HG03439 (cell line): ENCODE results near the gene CDC42BPA.
"Not testable (repeated sequence)": the region's sequence is repeated elsewhere in the genome, so short reads cannot be mapped to it uniquely, and the experiment has no call there.

Experiments used
- ATAC-seq: cut with Tn5 transposase; IDR thresholded peaks from one replicate; pipeline ENCODE4 v1.9.1; 2021; ENCODE audit warnings: mild to moderate bottlenecking, moderate library complexity; ENCODE audit not compliant: unreplicated experiment

CDC42BPA gene

DNA sequence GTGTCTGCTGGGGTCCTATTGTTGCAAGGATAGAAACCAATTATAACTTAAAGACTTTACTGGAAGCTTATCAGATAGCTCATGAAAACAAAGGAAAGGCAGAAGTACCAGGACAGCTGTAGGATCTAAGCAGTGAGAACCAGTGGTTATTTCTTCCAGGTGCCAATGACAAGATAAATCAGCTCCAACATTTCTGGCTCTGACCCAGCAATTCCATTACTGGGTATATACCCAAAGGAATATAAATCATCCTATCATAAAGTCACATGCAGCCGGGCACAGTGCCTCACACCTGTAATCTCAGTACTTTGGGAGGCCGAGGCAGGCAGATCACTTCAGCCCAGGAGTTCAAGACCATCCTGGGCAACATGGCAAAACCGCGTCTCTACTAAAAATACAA, 17.8 kb upstream of the CDC42BPA start:
- ATAC-seq = not testable (repeated sequence)

GRCh38 chr1:227335242-227336020, 17.1 kb upstream of the CDC42BPA start:
- no peak for ATAC-seq

GRCh38 chr1:227333423-227333822, 15.1 kb upstream of the CDC42BPA start:
- ATAC-seq = no peak

- no peak for ATAC-seq
Measured at GRCh38 chr1:227330279-227331076, 12.2 kb upstream of the CDC42BPA start.

GRCh38 chr1:227328405-227329019, 10.2 kb upstream of the CDC42BPA start:
- no peak for ATAC-seq

DNA sequence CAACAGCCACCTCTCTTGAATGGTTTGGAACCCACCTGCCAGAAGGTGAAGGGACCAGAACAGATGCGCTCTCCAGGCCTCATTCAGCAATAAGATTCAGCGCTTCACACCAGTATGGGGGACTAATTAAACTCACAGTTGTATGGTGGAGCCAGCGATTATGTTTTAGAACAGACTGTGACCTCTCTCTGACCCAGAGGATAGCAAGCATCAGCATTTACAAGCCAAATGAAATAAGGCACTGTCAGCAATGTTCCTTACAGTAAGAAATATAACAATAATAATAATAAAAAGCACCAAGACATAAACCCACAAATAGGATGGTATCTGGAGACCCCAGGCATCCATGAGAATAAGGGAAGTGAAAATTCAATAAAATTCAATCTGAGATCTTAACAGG, 6.9 kb upstream of the CDC42BPA start:
- no peak for ATAC-seq

DNA sequence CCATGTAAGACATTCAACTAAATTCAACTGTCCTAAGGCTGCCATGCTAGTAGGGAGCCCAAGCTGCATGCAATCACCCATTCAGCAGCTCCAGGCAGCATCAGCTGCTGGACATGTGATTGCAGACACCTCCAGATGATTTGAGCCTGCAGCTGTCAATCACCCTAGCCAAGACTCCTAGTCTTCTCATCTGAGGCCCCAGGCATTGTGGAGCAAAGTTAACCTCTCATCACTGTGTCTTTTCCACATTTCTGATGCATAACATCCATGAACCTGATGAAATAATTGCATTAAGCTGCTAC, 5.6 kb upstream of the CDC42BPA start:
- ATAC-seq = no peak

- ATAC-seq = no peak
Measured at GRCh38 chr1:227323171-227323966, 5.1 kb upstream of the CDC42BPA start.

GRCh38 chr1:227322376-227322775, 4.1 kb upstream of the CDC42BPA start:
- no peak for ATAC-seq

DNA sequence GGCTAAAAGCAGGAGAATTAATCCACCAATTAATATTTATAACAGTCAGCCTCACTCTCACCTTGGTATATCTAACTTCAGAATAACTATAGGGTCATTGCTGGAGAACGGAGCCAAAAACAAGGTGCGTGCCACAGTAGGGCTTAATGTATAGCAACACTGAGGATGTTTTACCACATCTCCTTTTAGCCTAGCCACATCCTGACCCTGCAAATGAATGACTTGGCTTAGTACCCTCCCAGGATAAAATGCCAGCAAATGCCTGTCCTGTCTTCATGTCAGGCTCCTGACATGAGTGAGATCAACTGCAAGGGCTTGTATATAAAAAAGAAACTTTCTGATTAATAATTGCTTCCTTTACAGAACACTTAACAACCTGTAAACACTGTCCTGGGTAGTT, 2.7 kb upstream of the CDC42BPA start:
- no peak for ATAC-seq

- ATAC-seq = no peak
Measured at GRCh38 chr1:227320476-227320875, 2.2 kb upstream of the CDC42BPA start.

GRCh38 chr1:227318853-227319607, 738 bp upstream of the CDC42BPA start:
- no peak for ATAC-seq

- ATAC-seq = peak; percentile 13
Measured at GRCh38 chr1:227317523-227318015, 723 bp downstream of the CDC42BPA start.

DNA sequence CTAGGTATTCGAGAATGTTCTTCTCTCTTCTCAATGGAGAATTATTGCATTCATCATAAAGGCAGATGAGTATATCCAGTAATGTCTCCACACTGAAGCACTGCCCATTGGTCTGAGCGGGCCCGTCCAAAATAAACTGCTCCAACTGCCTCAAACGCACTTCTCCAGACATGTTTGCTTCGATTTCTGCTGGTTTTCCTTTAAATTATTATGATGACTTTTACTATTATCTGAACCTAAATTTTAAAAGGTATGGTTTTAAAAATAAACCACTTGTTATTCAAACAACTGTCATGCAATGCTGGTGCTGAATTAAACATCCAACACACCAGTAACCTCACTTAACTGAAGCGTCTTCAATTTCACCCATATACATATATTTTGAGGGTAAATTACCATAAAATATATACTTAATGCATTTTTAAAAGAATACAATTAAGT, 1.3 kb downstream of the CDC42BPA start:
- ATAC-seq = no peak

- ATAC-seq = no peak
Measured at GRCh38 chr1:227316456-227316855, 1.8 kb downstream of the CDC42BPA start.

GRCh38 chr1:227315629-227316346, 2.5 kb downstream of the CDC42BPA start:
- ATAC-seq = no peak

GRCh38 chr1:227314014-227314848, 4.1 kb downstream of the CDC42BPA start:
- no peak for ATAC-seq

- no peak for ATAC-seq
Measured at GRCh38 chr1:227312361-227313025, 5.8 kb downstream of the CDC42BPA start.
